Prostate gland (tissue), 2 donors: ENCODE measurements around the gene PLCB2.

Source experiments
- POLR2AphosphoS5 ChIP-seq: sonication (generic); formaldehyde crosslinking; IDR thresholded peaks from one replicate; pipeline ENCODE4 v1.6.1; 2017; ENCODE audit warnings: antibody characterized with exemption
- TF ChIP-seq, protein P1 (sequence below), 4 experiments: fragments of 200-600 bp in 2 of 4; fragments of 450-650 bp in 2 of 4; sonication (generic) in 2 of 4; IDR thresholded peaks; 1 replicate in 3 of 4; 2 replicates in 1 of 4; pipeline ENCODE4 v1.5.1; 2016 to 2019; ENCODE audit warnings: antibody characterized with exemption in 4 of 4, mild to moderate bottlenecking in 2 of 4, moderate library complexity in 2 of 4

DNA sequence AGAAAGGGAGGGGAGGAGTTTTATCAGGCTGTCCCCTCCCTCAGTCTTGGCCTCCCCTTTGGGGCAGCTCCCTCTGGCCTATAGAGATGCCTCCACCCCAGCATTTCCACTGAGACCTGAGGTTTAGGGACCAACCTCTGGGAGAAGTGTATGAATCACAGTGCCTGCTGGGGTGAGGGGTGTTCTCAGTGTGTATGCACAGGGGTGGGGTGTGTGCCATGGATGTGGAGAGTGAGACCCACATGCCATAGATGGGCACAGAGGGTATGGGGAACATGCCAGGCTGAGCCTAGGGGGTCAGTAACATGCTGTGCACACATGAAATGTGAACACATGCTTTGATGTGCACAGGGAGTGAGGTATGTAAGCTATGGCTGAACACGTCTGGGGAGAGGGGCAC lies 12.4 kb downstream of the PLCB2 start:
- no peak for TF ChIP-seq POLR2AphosphoS5
- TF ChIP-seq, protein P1, sequence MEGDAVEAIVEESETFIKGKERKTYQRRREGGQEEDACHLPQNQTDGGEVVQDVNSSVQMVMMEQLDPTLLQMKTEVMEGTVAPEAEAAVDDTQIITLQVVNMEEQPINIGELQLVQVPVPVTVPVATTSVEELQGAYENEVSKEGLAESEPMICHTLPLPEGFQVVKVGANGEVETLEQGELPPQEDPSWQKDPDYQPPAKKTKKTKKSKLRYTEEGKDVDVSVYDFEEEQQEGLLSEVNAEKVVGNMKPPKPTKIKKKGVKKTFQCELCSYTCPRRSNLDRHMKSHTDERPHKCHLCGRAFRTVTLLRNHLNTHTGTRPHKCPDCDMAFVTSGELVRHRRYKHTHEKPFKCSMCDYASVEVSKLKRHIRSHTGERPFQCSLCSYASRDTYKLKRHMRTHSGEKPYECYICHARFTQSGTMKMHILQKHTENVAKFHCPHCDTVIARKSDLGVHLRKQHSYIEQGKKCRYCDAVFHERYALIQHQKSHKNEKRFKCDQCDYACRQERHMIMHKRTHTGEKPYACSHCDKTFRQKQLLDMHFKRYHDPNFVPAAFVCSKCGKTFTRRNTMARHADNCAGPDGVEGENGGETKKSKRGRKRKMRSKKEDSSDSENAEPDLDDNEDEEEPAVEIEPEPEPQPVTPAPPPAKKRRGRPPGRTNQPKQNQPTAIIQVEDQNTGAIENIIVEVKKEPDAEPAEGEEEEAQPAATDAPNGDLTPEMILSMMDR (IDR thresholded peaks at IDR 0.05) = no peak
